ENCODE measurements around the gene CLMP.

The CLMP gene

DNA sequence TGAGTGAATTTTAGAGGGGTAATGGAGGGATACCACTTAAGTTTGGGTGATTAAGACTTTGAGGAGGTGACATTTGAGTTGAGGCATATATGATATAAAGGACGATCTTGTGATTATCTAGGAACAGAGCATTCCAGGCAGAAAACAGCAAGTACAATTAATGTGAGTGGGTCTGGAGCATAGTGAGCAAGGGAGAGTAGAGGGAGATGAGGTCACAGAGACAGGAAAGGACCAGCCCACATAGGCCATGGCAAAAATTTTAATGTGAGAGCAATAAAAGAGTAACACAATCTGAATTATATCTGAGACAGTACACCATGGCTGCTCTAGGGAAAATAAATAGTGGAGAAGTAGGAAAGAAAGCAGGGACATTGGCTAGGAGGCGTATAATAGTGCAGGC lies 118.6 kb downstream of the CLMP start:
- Histone ChIP-seq H3K36me3 (ENCODE audit: control insufficient read depth, insufficient read depth, low read length) (no peaks in the 10 kb centered on the region), H3K27ac (ENCODE audit: insufficient read depth, low read length, poor library complexity, severe bottlenecking) (no peak overlapping the region), H3K4me3 (ENCODE audit: insufficient read depth, low read depth, low read length, poor library complexity, severe bottlenecking) (no peak overlapping the region), H3K4me1 (ENCODE audit: control insufficient read depth, insufficient read depth, low read length, poor library complexity, severe bottlenecking) (peaks cover 21% of the 10 kb centered on the region), H3K9me3 (ENCODE audit: control insufficient read depth, low read length) (no peaks in the 10 kb centered on the region), H3K27me3 (replicated peaks; ENCODE audit: control insufficient read depth, insufficient read depth, low read length, poor library complexity, severe bottlenecking) (no peaks in the 10 kb centered on the region)
- DNase-seq, result no peak

DNA sequence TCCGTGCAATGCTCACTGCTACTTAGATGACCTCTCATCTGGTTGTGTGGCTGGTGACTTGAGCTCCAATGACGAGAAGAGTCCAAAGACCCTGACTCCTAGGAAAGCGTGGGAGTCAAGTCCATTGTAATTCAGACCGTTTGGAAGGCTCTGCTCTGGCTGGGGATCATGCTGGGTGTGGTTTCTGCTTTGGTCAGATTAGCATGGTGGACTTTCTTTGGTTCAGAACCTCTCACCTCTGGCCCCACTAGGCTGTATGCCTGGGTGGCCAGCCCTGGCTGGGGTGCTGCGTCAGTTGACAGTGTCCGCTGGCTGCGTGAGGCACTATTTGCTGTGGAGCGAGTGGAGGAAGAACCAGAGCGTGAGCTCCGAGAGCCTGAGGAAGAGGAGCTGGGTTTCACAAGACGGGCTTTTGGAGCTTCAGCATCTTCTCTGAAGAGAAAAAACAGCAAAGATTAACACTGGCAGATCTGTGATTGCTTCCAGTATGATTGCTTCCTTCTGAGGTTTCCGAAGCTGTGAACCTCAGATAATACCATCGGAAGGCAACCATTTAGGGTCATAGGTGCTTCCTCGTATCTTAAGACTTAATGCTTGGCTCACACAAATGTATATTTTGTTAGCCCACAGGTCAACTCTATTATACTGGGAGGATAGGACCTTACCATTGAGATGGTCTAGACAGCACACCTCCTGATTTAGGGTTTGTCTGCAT lies 121.5 kb downstream of the CLMP start:
- Histone ChIP-seq H3K4me3 (ENCODE audit: insufficient read depth, low read depth, low read length, poor library complexity, severe bottlenecking) (no peak overlapping the region), H3K9me3 (ENCODE audit: control insufficient read depth, low read length) (no peaks in the 10 kb centered on the region), H3K27me3 (replicated peaks; ENCODE audit: control insufficient read depth, insufficient read depth, low read length, poor library complexity, severe bottlenecking) (no peaks in the 10 kb centered on the region), H3K36me3 (ENCODE audit: control insufficient read depth, insufficient read depth, low read length) (no peaks in the 10 kb centered on the region), H3K27ac (ENCODE audit: insufficient read depth, low read length, poor library complexity, severe bottlenecking) (no peak overlapping the region), H3K4me1 (ENCODE audit: control insufficient read depth, insufficient read depth, low read length, poor library complexity, severe bottlenecking) (peaks cover 41% of the 10 kb centered on the region)
- DNase-seq, result no peak

DNA sequence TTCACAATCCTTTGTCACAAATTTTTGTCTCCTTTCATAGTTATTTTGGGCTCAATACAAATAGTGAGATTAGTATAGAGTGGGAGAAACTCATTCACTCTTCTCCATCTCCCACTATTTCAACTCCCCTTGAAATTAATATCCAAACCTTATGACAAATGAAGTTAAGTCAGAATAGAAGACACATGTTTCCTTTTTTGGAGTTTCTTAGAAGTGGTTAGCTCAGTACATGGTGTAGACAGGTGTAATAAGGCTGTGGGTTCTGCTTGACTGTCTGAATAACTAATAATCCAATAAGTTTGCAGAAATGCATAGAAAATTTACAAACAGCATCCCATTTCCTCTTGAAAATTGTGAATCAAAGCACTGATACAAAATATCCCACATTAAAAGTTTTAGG lies 122.3 kb downstream of the CLMP start:
- Histone ChIP-seq H3K27ac (ENCODE audit: insufficient read depth, low read length, poor library complexity, severe bottlenecking) (no peak overlapping the region), H3K36me3 (ENCODE audit: control insufficient read depth, insufficient read depth, low read length) (no peaks in the 10 kb centered on the region), H3K27me3 (replicated peaks; ENCODE audit: control insufficient read depth, insufficient read depth, low read length, poor library complexity, severe bottlenecking) (no peaks in the 10 kb centered on the region), H3K4me1 (ENCODE audit: control insufficient read depth, insufficient read depth, low read length, poor library complexity, severe bottlenecking) (peaks cover 41% of the 10 kb centered on the region), H3K9me3 (ENCODE audit: control insufficient read depth, low read length) (no peaks in the 10 kb centered on the region), H3K4me3 (ENCODE audit: insufficient read depth, low read depth, low read length, poor library complexity, severe bottlenecking) (no peak overlapping the region)
- DNase-seq, result no peak

DNA sequence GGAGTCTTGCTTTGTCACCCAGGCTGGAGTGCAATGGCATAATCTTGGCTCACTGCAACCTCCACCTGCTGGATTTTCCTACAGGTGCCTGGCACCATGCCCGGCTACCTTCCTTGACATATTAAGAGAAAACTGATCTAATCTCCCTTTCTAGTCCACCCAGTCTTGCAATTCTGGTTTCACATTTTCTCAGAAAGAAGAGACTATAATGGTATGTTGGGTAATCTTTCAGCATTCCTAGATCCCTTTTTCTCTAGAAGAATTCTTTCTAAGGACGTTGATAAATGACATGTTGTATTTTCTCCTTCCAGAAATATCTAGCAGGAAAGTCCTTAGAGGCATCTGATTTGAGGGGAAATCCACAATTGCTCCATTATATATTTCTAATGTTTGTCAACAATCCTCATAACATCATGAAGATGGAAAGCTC lies 122.7 kb downstream of the CLMP start:
- no peaks in the 10 kb centered on the region for H3K9me3 ChIP-seq (ENCODE audit: control insufficient read depth, low read length)
- DNase-seq, result no peak
- H3K4me3 ChIP-seq (ENCODE audit: insufficient read depth, low read depth, low read length, poor library complexity, severe bottlenecking), result no peak overlapping the region
- H3K27me3 ChIP-seq (replicated peaks; ENCODE audit: control insufficient read depth, insufficient read depth, low read length, poor library complexity, severe bottlenecking), result no peaks in the 10 kb centered on the region
- H3K4me1 ChIP-seq (ENCODE audit: control insufficient read depth, insufficient read depth, low read length, poor library complexity, severe bottlenecking), result peaks cover 41% of the 10 kb centered on the region
- no peaks in the 10 kb centered on the region for H3K36me3 ChIP-seq (ENCODE audit: control insufficient read depth, insufficient read depth, low read length)
- H3K27ac ChIP-seq (ENCODE audit: insufficient read depth, low read length, poor library complexity, severe bottlenecking), result peak overlapping the region; percentile 83

DNA sequence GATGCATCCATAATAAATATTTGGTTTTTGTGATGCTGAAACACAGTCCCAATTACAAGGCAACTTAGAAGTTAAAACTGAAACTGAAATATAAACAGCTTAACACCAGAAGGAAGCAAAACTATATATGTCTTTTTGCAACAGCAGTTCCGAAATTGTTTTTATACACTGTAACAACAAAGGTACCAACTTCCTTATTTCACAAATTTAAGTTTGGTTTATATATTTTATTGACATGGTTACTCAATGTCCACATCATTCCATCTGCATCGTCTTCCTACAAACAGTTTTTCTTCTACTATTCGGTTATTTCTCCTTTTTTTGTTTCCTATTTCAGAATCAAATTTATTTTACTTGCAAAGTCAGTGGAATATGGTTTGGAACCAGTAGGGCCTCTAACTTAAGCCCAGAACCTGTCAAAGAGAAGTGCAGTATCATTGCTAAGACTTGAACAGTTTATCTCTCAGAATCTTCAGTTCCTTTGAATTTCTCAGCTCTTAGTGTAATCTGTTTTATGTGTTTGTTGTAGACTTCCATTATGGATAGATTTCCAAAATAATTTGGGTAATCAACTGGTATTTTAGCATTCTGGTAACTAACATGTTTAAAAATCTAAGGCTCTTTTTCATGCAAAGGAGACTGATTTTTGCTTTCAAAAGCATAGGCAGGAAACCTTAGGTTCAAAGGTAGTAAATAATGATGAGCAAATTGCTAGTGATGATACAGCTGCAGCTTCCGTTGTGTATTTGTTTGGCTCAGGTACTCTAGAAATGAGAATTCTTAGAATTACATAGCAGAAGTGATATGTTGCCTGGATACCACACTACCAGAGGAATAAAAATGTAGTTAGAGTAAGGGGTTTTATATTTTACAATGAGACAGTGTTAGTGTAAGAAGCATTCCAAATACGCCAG lies 124.9 kb downstream of the CLMP start:
- Histone ChIP-seq H3K27ac (ENCODE audit: insufficient read depth, low read length, poor library complexity, severe bottlenecking) (peak overlapping the region; percentile 83), H3K4me3 (ENCODE audit: insufficient read depth, low read depth, low read length, poor library complexity, severe bottlenecking) (peak overlapping the region; percentile 31), H3K4me1 (ENCODE audit: control insufficient read depth, insufficient read depth, low read length, poor library complexity, severe bottlenecking) (peaks cover 52% of the 10 kb centered on the region), H3K9me3 (ENCODE audit: control insufficient read depth, low read length) (no peaks in the 10 kb centered on the region), H3K27me3 (replicated peaks; ENCODE audit: control insufficient read depth, insufficient read depth, low read length, poor library complexity, severe bottlenecking) (no peaks in the 10 kb centered on the region), H3K36me3 (ENCODE audit: control insufficient read depth, insufficient read depth, low read length) (no peaks in the 10 kb centered on the region)
- DNase-seq, result no peak

DNA sequence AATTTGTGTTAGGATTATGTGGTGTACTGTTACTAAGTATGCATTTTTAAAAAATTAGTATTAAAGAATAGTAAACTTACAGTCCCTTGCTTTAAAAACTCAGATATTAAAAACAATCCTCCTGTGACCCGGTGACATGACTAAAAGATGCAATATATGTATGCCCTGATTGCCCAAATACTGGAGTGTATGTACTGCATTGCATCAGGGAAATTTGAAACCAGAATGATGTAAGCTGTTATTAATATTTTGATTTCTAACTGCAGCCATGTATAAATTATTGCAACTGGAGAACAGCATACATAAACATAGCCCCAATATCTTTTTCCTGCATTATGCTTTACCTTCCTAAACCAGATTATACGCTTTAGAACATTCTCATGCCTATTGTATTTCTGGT lies 129.4 kb downstream of the CLMP start:
- Histone ChIP-seq H3K36me3 (ENCODE audit: control insufficient read depth, insufficient read depth, low read length) (peaks cover 4% of the 10 kb centered on the region), H3K9me3 (ENCODE audit: control insufficient read depth, low read length) (no peaks in the 10 kb centered on the region), H3K27me3 (replicated peaks; ENCODE audit: control insufficient read depth, insufficient read depth, low read length, poor library complexity, severe bottlenecking) (no peaks in the 10 kb centered on the region), H3K4me1 (ENCODE audit: control insufficient read depth, insufficient read depth, low read length, poor library complexity, severe bottlenecking) (peaks cover 40% of the 10 kb centered on the region), H3K4me3 (ENCODE audit: insufficient read depth, low read depth, low read length, poor library complexity, severe bottlenecking) (no peak overlapping the region), H3K27ac (ENCODE audit: insufficient read depth, low read length, poor library complexity, severe bottlenecking) (peak overlapping the region; percentile 99)
- no peak for DNase-seq

DNA sequence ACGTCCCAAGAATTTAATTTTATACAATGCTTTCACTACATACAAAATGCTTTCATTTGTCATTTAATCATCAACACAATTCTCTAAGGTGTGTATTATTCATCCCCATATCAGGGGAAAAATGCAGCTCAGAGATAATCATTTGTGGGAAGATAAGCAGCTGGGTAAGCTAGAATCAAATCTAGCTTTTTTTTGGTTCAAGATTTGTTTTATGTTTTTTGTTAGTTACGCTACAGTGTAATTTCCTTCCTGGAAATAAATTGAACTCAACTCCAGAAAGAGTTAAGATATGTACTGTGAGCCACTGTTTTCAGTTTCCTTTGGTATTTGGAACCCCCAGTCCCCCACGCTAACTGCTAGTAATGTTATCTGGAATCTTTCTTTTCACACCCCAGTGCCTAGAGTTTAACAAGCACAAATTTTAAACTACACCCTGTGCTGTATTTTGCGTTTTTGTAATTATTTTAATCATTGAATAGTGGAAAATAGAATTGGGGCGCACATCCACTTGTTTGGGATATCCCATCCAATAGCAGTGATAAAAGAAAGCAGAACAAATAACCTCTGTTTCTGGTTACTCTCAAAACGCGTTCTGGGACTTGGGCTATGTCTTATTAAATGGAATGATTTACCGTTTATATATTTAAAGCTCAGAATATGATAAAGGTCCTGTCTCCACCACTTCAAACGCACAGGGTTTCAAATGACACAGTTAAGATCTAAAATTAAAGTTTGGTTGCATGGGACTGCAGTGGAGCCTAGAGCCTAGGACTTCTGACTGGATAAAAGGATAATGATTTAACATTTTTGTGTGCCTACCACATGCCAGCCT lies 131.0 kb downstream of the CLMP start:
- Histone ChIP-seq H3K4me3 (ENCODE audit: insufficient read depth, low read depth, low read length, poor library complexity, severe bottlenecking) (peak overlapping the region; percentile 97), H3K4me1 (ENCODE audit: control insufficient read depth, insufficient read depth, low read length, poor library complexity, severe bottlenecking) (peaks cover 42% of the 10 kb centered on the region), H3K9me3 (ENCODE audit: control insufficient read depth, low read length) (no peaks in the 10 kb centered on the region), H3K27ac (ENCODE audit: insufficient read depth, low read length, poor library complexity, severe bottlenecking) (peak overlapping the region; percentile 99), H3K27me3 (replicated peaks; ENCODE audit: control insufficient read depth, insufficient read depth, low read length, poor library complexity, severe bottlenecking) (no peaks in the 10 kb centered on the region), H3K36me3 (ENCODE audit: control insufficient read depth, insufficient read depth, low read length) (peaks cover 20% of the 10 kb centered on the region)
- no peak for DNase-seq

DNA sequence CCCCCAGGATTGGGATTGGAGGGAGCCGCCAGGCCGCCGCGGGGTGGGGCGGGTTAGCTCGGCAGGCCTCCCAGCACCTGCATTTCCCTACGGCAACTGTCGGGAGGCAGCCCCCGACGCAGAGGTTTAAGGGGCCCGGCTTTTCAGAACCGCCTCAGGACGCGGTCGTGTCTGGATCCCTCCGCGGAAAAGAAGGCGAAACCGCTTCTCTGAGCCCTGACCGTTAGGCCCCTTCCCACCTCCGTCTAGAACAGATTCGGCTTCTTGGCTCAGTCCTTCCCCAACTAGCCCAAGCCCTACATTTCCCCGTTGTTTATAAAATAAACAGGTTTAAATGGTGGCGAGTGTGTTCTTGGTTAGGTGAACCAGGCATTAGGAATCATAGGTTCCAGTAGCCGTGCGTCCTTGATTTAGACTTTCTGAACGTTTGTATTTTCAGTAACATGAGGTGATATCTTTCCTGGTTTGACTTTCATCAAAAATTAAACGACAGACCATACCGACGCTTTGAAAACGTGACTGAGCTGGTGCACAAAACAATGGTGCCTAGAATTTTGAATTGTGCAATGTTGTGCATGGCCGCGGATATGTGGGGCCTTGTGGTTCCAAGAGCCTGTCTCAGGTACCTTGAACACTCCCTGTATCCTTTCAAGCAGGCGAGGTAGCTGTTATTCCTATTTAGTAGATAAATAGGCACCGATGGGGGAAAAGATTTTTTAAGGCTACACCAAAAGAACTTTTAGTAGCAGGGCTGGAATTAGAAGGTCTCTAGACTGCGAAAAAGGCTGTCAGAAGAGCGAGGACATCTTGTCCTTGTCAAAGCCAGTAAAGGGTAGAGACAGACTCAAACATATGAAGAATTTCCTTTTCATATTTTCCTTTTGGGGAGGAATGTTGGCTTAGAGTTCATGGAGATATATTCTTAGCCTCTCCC lies 131.9 kb downstream of the CLMP start:
- no peaks in the 10 kb centered on the region for H3K27me3 ChIP-seq (replicated peaks; ENCODE audit: control insufficient read depth, insufficient read depth, low read length, poor library complexity, severe bottlenecking)
- peaks cover 29% of the 10 kb centered on the region for H3K36me3 ChIP-seq (ENCODE audit: control insufficient read depth, insufficient read depth, low read length)
- DNase-seq, result no peak
- peaks cover 45% of the 10 kb centered on the region for H3K4me1 ChIP-seq (ENCODE audit: control insufficient read depth, insufficient read depth, low read length, poor library complexity, severe bottlenecking)
- no peaks in the 10 kb centered on the region for H3K9me3 ChIP-seq (ENCODE audit: control insufficient read depth, low read length)
- H3K4me3 ChIP-seq (ENCODE audit: insufficient read depth, low read depth, low read length, poor library complexity, severe bottlenecking), result peak overlapping the region; percentile 97
- H3K27ac ChIP-seq (ENCODE audit: insufficient read depth, low read length, poor library complexity, severe bottlenecking), result peak overlapping the region; percentile 99

All from effector memory CD4-positive, alpha-beta T cell (primary cell).